DMS 273 (cell line): Measurements from ENCODE around the gene NUMA1.
A peak's percentile ranks its signal among the peaks of the same experiment; 100 is the strongest.

Experiments used
- DNase-seq: peaks from one replicate; lab custom pipeline; 2025; ENCODE audit not compliant: unreplicated experiment; lab: John Stamatoyannopoulos, UW

NUMA1 gene

GRCh38 chr11:72018171-72018570, 62.2 kb downstream of the NUMA1 start:
- DNase-seq: no peak

DNA sequence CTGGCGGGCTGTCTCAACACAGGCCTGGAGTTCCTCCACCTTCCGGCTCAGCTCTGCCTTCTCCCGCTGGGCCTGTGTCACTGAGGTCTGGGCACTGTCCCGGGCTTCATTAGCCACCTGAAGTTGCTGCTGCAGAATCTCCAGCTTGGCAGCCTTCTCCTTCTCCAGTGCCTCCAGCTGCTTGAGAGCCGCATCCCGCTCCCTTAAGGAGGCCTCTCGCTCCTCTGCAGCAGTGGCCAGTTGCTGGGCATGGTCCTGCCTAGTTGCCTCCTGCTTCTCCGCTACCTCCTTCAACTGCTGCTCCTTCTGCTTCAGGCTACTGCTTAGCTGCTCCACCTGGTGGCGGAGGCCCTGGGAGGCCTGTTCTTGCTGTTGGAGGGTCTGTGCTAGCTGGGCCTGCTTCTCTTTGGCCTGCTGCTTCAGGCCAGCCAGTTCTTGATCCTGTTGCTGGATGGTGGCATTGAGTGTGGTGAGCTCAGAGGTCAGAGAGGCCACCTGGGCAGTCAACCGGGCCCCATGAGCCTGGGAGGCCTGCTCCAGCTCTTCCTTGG, 64.8 kb downstream of the NUMA1 start:
- DNase-seq: peak; percentile 19

DNA sequence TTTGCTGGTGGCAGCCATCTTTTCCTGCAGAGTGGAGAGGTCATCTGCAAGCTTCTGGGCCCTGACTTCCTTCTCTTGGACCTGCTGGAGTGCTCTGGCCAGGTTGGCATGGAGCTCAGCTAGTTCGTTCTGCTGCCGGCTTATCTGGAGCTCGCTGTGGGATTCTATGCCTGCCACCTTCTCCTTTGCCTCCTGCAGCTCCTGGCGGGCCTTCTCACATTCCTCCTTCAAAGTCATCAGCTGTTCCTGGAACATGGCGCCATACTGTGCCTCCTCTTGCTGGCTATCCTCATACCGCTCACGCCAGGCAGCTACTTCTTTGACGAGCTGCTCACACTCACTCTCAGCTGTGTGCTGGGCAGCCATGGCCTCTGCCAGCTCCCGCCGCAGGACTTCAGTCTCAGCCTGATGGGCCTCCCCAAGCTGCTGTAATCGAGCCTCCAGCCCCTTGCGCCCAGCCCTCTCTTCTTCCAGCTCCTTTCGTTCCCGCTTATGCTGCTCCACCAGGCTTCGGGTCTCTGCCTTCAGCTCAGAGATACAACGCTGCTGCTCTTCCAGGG, 65.5 kb downstream of the NUMA1 start:
- no peak for DNase-seq

- no peak for DNase-seq
Observed at GRCh38 chr11:72013765-72014711, 66.3 kb downstream of the NUMA1 start.

DNA sequence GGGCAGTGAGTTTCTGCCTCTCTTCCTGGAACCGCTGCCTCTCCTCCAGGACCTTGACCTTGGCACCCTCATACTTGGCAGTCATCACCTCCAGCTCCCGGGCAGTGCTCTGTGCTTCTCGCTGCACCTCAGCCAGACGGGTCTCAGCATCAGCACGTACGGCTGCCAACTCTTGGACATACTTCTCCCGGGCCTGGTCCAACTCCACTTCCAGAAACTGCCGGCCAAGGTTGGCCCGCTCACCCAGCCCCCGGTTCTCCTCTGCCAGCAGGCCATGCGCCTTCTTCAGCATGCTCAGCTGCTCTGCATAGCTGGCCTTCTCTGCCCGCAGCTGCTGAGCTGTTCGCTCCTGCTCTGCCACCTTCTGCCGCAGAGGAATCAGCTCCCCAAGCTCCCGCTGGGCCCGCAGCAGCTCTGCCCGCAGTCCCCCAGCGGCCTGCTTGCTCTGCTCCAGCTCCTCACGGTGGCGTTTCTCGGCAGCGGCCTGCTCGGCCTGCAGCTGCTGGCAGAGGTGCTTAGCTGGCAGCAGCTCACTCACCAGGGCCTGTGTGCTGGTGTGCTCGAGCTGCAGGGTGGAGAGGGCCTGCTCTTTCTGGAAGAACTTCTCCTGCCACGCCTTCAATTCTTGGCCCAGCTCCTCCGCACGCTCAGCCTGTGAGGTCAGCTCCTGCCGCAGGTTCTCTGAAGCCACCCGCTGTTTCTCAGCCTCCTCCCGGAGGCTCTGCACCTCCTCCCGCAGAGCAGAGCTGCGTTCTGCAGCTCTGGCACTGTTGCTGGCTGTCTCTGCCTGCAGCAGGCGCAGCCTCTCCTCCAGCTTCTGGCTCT, 67.2 kb downstream of the NUMA1 start:
- no peak for DNase-seq

DNA sequence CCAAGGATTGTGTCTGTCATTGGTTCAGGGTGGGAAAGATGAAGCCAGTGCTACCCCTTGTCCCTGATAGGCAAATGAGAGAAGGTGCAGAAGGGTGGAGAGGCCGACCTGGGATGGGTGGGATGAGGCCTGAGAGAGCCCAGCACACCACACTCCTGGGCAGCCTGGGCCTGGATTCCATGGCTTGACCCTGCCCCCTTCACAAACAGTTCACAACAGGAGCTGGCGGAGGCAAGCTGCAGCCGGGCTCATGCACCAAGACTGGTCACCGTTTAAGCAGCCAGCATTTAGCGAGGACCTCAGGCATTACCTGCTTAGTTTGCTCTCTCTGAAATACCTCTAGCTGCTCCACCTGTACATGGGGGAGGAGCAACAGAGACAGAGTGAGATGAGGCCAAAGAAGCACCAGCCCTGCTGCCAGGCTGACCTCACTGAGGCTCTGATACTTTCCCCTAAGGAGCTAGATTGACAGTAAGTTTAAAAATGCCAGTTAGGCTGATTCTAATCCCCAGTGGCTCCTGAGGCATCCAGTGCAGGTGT, 68.2 kb downstream of the NUMA1 start:
- no peak for DNase-seq

- no peak for DNase-seq
Observed at GRCh38 chr11:72010529-72011233, 69.7 kb downstream of the NUMA1 start.

DNA sequence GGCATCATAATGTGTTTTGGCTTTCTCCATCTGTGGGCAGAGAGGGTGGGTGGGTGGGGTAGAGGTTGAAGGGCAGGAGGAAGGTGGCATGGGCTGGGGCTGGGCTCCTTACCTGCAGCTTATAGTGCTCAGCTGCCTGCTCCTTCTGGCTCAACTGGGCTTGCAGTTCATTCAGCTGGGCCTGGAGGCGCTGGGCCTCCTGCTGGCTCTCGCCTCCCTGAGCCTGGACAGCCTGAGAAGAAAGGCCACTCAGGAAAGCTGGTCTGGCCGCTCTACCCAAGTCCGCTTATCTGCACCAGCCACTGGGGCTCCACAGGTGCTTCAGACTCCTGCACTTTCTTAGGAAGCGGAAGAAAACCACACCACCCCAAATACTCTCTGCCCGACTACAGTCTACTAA, 71.2 kb downstream of the NUMA1 start:
- no peak for DNase-seq

- no peak for DNase-seq
Observed at GRCh38 chr11:72008728-72009127, 71.6 kb downstream of the NUMA1 start.

GRCh38 chr11:72007587-72007986, 72.8 kb downstream of the NUMA1 start:
- DNase-seq: no peak

DNA sequence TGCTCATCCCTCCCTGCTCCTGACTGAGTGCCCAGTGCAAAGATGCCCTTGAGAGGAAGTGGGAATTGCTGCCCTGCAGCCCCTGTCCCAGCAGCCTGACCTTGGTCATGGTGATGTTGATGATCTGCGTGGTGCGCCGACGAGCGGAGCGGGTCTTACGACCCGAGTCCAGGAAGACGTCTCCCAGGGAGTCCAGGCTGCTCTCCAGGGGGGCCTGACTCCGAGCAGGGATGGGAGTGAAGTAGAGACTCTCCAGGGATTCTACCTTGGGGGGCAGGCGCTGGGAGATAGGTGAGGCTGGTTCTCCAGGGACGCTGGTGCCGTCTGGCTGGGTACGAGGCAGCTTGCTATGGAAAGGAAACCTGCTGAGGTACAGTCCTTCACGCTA, 73.3 kb downstream of the NUMA1 start:
- no peak for DNase-seq

DNA sequence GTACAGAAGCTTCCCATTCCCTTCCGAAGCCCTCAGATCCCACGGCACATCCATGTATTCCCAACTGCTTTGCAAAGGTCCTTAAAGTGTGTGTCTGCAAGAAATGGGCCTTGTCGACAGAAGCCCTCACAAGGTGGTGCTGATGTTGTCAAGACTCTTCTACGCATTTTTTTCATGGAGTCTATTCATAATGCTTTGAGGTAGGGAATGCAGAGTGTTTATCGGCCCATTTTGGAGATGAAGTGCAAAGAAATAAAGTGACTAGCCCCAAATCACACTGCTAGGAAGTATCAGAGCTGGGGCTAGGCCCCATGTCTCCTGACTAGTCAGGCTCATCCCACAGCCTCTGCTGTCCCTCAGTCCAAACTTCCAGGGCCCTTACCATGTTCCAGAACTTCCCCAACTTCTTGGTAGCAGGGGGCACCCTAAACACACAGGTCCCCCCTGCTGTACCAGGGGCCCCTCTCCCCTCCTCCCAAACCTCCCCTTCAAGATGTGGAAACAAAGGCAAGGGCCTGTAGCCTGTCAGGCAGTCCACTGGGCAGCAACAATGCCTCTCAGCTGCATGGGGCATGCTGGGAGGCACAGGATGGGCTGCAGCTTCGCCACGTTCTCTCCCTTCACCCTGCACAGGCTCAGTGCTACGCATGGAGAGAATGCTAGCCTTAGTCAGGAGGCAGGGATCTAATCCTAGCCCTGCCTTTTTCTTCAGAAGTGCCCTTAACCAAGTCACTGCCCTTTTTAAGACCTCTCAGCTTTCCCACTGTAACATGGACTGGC, 73.8 kb downstream of the NUMA1 start:
- DNase-seq: no peak

GRCh38 chr11:72005347-72006260, 74.7 kb downstream of the NUMA1 start:
- peak; percentile 17 for DNase-seq

DNA sequence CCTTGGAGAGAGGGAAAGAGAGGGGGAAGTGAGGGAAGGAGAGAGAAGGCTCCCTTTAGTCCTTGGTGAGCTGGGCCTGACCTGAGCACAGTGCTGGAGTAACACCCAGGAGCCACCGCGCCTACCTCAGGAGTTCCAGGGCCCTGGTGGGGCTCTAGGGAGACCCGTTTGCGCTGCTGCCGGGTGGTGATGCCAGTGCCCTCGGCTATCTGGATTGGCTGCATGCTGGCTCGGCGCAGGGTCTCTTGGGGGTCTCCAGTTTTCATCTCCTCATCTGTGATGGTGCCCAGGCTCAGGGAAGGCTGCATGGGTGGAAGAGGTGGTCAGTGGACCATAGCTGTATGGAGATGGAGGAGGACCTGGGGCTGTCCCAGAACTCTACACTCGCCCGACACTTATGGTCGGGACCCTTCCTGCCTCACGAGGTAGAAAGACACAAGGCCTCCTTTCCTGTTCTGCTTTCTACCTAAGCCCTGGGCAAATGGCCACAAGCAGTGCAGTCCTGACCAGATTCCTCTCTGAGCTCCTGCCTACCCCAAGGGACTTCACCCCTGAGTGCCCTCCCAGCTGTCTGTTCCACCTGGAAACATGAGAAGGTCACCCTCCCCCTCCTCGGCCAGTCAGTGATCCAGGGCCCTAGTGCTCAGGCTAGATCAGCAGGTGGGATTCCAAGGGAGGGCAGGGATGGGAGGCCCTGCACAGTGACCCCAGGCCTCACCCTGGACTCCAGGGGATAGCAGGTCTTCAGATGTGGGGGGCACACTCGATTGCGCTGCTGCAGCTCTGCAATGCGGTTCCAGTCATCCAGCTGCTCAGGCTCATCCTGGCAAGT, 75.6 kb downstream of the NUMA1 start:
- no peak for DNase-seq

DNA sequence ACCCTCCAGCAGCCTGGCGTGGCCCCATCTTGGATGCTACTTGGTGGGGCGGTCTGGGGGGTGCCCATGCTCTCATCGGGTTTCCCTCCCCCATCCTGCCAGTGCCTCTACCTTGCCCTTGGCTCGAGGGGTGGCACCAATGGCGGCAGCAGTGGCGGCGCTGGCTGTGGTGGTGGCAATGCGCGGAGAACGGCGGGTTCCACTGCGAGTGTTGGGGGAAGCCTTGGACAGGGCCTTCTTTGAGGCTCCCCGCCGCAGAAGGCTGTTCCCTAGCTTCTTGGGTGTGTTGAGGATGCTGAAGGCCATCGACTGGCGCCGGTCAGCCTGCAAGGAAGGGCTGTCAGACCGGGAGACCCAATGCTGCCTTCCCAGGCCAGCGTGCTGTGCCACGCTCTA, 76.6 kb downstream of the NUMA1 start:
- no peak for DNase-seq

GRCh38 chr11:72002841-72003775, 77.2 kb downstream of the NUMA1 start:
- no peak for DNase-seq
